ENCODE data around the gene FAM117A.
"Not testable (repeated sequence)": the region's sequence is repeated elsewhere in the genome, so short reads cannot be mapped to it uniquely, and the experiment has no call there.

The FAM117A gene

DNA sequence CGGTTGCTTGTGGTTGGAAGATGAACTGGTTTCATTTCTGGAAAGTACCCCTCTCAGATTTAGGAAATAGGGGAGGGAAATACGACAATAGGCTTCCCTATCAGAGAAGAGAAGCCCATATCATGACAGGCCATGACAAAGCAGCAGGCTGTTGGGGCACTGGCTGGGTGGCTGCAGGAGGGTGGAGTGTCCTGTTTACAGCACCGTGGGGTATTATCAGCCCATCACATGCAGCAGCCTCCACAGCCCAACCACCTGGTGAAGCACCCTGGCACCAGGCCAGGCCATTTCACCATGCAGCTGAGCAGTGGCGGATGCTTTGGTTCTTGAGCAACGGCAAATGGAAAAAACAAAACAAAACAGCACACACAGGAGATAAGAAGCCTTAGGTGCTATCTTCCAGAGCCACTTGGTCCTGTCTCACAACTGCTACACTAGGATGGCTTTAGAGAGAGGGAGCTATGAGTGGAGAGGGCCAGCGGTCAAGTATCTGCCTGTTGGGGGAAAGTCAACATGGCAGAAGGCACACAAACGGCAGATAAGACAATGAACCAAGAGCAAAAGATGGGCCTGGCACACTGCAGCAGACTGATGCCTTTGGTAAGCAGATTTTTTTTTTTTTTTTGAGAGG lies 24.2 kb downstream of the FAM117A start:
- peak; percentile 92 for DNase-seq

DNA sequence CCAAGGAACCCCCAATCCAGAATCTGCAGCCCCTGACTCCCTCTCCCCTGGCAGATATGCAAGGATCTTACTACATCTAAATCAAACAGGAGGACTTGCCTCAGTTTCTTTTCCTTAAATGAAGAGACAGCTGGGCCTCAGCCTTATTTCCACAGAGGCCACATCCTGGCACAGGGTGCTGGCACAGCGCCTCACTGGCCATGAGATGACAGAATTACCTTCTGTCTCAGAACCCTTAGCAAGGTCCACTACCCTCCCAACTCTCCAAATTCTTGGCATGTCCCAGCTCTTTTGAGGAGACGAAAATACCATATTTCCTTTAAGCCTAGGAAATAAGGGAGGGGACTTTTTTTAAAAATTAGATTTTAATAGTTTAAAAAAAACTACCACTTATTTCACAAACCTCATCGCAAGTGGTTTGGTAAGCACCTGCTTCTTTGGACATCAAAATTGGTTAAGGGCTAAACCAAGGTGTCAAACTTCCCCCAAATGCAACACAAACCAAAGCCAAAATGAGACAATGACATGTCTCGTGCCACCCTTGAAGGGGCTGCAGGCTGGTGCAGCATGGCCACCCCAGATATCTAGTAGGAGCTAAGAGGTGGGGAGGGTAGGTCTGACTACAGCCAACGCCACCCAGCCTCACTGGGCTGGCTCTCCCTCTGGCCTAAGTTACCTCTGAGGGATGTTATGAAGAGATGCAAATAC lies 25.3 kb downstream of the FAM117A start:
- DNase-seq = no peak

DNA sequence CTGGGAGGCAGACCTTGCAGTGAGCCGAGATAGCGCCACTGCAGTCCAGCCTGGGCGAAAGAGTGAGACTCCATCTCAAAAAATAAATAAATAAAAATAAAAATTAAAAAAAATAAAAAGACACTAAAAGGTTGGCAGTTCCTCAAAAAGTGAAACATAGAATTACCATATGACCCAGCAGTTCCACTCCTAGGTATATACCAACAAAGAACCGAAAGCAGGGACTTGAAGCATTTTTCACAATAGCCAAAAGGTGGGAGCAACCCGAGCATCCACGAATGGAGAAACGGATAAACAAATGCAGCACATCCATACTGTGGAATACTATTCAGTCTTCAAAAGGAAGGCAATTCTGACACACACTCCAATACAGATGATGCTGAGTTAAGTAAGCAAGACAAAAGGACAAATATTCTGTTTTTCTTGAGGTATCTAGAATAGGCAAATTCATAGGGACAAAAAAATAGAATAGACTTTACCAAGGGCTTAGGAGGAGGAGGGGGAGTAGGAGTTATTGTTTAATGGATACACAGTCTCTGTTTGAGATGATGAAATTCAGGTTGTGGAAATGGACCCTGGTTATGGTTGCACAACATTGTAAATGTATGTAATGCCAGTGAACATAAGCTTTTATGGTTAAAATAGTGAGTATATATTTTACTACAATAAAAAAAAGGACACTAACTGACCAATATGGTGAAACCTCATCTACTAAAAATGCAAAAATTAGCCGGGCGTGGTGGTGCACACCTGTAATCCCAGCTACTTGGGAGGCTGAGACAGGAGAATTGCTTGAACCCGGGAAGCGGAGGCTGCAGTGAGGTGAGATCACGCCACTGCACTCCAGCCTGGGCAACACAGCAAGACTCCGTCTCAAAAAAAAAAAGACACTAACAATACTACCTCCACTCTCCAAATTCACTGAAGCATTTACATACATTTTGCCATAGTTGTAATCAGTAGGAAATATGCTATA lies 29.1 kb downstream of the FAM117A start:
- DNase-seq = no peak

DNA sequence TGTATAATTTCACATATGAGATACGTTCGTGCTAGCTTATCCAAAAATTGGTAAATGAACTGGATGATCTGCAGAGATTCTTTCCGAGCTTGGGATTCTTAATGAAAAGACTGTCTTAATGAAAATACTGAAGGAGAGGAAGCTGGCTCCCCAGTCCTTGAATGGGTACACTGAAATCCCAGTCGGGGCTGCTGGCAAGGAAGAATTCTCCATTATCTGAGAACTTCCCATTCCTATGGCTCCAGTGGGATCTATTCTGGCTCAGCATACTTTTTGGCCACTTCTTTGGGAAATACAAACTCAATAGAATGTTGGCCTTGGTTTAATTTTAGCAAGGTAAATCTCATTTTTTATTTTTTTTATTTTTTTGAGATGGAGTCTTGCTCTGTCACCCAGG lies 32.5 kb downstream of the FAM117A start:
- no peak for DNase-seq

DNA sequence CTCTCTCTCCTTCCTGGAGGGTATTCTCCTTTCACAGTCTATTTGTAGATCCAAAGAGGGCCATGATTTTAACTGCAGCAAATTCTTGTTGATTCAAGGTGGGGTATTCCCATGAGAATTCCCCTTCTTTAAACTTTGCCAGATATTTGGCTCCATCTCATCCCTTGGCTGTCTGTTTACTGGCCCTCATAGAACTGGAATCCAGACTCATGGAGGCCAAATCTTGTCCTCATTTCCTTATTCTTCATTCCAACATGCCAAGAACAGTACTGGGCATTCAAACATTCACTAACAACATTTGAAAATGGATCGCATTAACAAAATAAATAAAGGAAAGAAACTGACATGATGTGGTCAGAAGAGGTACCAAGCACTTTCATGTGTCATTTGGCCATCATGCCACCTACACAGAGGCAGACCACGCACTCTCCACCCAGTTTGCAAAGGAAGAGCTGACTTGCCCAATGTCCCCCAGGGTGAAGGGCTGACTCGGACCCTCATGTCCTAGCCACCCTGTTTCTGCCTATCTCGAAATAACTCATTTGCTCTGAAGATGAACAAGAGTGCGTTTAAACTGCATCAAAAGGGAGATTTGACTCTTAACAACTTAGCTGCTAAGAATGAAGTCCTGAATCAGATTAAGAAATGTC lies 33.0 kb downstream of the FAM117A start:
- DNase-seq = no peak

DNA sequence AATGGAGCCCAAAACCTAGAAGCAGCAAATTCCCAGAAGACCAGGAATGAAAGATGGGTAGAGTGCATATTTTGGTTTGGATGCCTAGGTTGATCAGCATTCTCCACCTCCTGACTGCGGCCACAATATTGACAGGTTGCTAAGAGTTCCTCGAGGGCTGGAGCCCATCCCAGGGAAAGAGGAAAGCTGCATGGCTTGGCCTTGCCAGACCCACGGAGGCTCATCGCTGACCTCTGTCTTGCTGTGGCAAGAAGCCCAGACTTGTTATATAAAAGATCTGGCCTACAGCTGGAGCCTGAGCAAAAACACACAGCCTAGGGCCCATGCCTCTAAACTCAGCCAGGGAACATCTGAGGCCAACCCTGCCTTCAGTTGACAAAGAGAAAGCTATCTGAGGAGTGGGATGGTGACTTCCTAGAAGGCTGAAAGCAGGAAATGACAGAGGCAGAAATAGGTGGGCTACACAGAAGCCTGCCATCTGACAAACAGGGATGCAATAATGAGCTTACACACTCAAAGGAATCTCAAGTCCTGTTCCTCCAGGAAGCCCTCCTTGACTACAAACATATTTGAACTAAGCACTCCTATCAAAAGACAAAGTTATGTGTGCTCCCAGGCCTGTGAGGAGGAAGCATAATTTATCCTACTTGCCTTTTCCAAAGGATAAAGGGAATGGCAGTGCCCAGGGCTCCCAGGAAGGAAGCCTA lies 33.7 kb downstream of the FAM117A start:
- no peak for DNase-seq

DNA sequence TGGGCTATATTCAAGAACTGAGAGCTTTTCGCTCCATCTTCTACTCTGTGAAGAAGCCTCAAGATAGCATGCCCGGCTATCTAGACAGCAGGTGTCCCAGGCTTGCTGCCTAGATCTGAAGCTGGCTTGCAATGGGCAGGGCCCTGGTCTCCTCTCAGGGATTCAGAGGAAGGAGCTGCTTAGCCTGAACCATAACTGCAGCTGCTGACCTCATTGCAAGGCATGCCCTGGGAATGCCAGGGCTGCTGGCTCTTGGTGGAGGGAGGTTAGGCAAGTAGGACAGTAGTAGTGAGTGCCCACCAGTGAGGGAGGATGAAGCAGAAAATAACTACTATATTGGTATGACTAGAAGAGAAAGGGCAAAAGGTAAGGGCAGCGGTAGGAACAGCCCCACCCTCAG lies 34.9 kb downstream of the FAM117A start:
- DNase-seq = no peak

DNA sequence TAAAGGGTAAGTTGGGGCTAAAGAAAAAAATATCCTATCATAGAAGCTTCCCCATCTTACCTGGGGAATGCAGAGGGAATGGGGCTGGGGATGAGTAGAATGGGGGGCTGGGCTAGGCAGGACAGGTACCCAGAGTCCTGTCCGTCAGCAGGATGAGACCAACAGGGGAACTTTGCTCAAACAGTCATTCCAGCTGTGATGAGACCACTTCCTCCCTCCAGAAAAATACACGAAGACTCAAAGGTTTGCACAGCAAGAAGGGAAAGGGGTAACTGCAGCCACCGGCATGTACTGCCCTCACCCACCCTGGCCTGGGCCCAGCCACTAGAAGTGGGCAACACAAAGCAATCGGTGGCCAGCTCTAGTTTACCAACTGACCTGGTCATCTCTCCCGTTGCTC lies 35.5 kb downstream of the FAM117A start:
- DNase-seq = no peak

DNA sequence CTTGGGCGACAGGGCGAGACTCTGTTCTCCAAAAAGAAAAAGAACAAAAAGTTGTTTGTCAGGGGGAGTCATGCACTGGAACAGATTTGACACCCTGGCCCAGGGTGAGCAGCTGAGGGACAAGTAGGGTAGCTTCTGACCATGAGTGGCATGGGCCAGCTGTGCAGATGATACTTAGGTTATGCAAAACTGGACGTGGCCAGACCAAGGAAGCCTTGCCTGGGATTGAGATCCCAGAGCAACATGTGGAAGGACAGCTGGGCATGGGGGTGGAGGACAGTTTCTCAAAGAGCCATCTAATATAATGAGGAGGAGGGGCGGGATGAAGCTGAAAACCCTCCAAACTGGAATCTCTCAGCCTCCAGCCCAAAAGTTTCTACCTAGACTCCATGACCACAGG lies 36.6 kb downstream of the FAM117A start:
- DNase-seq = no peak

DNA sequence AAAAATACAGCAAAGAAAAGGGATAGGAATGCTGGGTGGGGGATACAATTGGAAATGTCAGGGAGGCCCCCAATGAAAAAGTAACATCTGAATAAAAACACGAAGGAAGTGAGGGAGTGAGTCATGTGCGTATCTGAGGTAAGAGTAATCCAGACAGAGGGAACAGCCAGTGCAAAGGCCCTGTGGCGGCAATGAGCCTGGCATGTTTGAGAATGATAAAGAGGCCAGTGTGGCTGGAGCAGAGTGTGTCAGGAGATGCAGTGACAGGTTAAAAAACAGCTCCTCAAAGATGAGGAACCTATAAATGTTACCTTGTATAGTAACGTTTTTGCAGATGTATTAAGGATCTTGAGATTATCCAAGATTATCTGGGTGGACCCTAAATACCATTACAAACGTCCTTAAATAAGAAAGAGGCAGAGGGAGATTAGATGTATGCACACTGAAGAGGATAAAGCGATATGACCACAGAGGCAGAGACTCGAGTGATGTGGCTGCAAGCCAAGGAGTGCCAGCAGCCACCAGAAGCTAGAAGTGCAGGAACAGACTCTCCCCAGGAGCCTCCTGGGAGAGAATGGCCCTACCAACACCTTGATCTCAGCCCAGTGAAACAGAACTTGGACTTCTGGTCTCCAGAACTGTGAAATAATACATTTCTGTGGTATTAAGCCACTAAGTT lies 38.3 kb downstream of the FAM117A start:
- no peak for DNase-seq

DNA sequence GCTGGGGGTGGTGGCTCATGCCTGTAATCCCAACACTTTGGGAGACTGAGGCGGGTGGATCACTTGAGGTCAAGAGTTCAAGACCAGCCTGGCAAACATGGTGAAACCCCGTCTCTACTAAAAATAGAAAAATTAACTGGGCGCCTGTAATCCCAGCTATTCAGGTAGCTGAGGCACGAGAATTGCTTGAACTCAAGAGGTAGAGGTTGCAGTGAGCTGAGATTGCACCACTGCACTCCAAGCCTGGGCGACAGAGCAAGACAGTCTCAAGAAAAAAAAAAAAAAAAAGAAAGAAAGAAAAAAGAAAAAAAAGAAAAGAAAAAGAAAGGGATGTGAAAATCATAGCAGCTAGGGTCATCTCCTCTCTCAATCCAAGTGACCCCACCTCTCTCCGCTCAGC lies 39.4 kb downstream of the FAM117A start:
- not testable (repeated sequence) for DNase-seq

DNA sequence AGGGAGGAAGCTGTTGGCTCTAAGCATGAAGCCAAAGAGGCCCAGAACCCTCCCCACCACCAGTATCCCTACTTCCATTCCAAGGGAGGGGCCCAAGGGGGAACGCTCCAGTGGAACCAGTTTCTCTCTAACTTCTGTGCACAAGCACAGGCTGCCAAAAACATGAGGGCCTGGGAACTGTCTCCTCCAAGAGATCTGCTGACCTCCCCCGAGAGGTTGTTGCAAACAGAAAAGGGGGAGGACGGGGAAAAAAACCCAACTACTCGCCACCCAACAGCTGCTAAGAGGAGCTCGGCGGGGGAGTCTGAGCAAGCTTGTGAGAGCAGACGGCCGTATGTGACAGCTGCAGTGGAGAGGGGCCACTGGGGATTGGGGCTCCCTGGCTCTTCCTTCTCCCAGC lies 40.5 kb downstream of the FAM117A start:
- no peak for DNase-seq

DNA sequence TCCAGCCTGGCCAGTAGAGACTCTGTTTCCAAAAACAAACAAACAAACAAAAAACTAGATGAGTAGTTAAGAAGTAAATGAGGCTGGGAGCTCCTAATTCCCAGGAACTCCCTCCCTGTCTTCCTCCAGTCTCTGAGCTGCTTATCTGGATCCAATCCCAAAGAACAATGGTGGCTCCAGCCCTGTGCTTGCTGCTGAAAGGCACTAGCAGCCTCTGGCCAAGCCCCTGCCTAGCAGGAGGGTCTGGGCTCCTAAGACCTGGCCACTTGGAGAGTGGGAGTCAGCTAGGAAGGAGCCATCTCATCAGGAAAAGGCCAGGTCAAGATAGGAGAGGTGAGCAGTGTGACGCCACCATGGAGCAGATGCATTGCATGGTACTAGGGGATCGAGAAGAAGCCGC lies 41.9 kb downstream of the FAM117A start:
- no peak for DNase-seq

DNA sequence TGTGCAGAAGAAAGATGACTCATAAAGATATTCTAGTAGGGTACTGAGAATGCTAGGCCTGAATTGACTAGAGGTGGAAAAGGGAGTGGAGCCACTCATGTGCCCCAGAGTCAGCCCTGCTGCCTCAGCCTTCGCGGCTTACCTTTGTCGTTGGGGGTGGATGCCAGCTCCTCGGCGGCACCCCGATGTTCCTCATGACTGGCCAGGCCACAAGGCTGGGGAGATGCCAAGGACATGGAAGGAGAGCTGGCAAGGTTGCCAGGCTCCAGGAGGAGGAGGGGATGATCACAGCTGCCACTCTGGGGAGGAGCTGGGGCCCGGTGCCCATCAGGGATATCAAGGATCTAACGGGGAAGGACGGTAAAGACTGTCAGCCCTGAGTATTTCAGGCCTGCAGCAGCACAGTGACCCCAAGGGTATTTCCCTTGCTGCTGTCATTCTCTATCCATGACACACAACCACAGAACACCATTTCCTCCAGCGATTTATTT lies 46.5 kb downstream of the FAM117A start:
- no peak for DNase-seq

DNA sequence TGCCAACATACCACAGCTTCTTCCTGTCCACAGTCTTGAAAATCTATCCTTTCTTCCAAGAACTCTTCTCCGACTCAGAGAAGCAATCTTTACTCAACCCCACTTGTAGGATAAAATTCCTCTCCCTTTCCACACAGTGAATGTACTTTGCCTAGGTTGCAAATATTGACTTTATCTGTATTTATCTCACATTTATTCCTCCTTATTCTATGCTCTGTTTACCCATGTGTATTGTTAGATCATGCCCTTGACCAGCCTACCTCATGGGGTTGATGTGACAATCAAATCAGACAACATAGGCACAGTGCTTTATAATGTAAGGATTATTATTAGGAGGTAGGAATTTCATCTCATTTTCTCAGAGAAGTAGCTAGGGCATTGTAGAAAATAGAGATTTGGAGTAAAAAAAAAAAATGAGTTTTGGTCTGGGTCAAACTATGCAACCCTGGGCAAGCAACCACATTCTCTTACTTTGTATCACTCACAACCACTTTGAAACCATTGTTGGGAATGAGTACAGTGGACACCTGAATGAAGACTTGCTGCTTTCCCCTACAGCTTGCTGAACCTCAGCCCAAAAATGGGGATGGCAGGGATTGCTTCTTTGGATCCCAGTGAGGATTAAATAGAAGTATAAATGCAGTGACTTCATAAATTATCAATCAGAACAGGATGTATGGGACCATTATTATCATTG lies 47.1 kb downstream of the FAM117A start:
- DNase-seq = no peak

DNA sequence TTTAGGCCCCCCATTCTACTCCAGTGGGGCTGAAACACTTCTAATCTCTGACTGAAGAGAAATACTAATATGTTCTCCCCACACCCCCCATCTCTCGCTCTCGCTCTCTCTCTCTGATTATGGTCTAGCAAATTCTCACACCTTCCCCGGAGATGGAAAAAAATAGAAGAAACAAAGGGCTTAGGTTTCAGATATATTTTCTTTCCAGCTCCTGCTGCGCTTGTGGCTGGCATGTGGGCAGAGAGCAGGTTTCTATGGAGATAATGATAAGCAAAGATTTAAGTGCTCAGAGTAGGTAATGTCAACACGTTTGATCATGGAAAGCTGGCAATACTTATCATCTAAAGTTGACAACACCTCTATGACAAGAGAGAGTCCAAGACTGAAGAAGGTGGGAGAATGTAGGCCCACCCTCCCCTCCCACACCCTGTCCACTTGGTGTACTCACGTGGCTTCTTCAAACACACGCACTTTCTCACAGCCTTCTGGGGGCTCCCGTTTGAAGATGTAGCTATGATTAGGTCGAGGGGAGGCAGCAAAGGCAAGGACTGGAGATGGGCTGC lies 48.1 kb downstream of the FAM117A start:
- no peak for DNase-seq

DNA sequence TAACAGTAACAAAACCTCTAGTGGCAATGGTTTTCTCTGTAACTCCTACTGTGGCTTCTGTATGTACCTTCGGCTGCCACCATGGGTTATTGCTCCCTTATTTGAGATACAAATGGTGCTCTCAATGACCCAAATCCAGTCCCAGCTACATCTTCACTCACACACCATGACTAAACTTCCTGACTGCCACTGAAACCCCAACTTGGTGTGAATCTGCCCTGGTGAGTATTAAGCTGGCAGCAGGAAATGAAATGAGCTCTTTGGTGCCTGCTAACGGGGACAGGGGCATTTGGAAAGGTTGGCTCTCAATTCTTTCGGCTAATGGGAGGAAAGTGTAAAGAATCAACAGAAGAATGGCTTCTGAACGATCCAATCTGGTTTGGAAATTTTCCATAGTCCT lies 48.7 kb downstream of the FAM117A start:
- DNase-seq = no peak

DNA sequence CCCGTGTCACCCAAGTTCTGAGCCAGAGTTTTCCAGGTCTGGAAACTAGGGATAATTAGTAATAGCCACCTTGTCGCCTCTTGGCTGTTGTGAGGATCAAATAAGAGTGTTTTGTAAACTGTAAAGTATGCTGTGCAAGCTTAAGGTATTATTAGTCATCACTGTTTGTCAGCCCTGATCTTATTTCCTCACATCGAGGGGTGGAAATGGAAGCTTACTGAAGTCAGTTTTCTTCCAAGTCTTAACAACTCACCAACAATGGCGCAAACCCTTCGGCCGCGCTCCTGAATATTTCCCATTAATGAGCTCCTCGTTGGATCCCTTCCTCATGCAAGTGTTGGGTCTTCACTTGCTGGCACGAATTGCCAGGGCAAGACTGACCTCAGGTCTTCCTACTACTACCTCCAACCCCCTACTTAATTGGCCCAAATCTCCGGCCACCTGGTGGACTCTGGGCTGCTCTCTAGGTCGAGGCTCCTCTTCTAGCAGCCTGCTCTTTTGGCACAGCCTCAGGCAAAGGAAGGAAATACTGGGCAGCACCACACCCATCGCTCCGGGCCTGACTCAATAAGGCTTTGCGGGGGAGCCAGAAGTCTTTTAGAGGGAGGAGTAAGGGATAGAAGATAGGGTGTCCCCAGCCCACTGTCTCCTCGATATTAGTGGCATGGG lies 55.3 kb downstream of the FAM117A start:
- DNase-seq = no peak

DNA sequence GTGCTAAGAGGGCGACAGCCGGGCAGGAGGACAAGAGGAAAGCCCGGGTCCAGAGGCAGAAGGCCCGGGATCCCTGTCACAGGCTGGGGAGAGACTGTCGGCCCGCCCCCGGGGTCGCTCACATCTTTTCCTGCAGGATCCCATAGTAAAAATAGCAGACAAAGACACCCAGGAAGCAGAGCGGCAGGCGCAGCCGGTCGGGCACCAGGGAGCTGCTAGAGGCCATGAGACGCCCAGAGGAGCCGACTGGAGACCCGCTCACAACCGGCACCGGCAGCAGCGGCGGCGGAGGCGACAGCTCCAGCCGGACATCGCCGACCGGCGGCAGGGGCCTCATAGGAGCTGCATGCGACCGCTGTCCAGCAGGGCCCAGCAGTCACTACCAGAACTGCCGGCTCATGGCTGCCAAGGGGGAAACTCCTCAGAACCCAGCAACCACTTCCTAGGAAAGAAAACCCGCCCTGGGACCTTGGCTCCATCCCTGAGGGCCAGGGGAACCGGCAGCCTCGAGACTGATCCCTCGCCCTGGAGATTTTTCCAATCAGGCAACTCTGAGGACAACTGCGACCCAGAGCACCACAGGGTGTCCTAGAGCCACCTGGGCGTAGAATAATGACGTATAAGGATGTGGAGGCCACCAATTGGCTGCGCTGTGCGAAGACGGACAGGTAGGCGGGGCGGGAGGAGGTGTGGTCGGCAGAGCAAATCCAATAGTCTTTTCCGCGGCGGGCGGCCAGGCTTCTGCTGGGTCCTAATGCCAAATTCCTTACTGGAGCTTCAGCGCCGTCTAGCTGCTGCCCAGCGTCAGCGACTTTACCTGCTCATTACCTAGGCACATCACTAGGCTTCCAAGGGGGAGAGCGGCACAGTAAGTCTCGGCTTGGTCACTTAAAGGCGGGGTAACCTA lies 56.1 kb downstream of the FAM117A start, which contains the start of gene SLC35B1:
Gene SLC35B1 (minus strand): TSS at position 357 of the 907 bp plus-strand sequence. CDS start 131 bp downstream, at position 226.
- peak; percentile 99 for DNase-seq

All from NCI-H1436 (cell line).